GM06990 (cell line): ENCODE measurements around the gene ZBTB18.

ENCODE experiments used
- DNase-seq: peaks from one replicate; pipeline ENCODE4 v3.0.0-alpha.2; 2011; ENCODE audit not compliant: insufficient read length; ENCODE audit errors: extremely low read depth
- H3K27me3 ChIP-seq: replicated peaks from 2 replicates; pipeline ENCODE4 v1.6.0; 2011; ENCODE audit warnings: low read length; ENCODE audit not compliant: control insufficient read depth, insufficient read depth
- H3K36me3 ChIP-seq: 2 replicates; pipeline ENCODE4 v1.5.1; 2011; ENCODE audit warnings: low read length; ENCODE audit not compliant: control insufficient read depth, insufficient read depth
- H3K4me3 ChIP-seq: replicated peaks from 2 replicates; pipeline ENCODE4 v1.5.1; 2011; ENCODE audit warnings: low read depth, mild to moderate bottlenecking, control low read depth, low read length
- TF ChIP-seq, protein P1 (sequence below): IDR thresholded peaks from 2 replicates; pipeline ENCODE4 v1.5.1; 2011; ENCODE audit warnings: low read length, control low read depth, mild to moderate bottlenecking, inconsistent platforms; ENCODE audit not compliant: insufficient read depth, poor library complexity, severe bottlenecking

ZBTB18 gene

DNA sequence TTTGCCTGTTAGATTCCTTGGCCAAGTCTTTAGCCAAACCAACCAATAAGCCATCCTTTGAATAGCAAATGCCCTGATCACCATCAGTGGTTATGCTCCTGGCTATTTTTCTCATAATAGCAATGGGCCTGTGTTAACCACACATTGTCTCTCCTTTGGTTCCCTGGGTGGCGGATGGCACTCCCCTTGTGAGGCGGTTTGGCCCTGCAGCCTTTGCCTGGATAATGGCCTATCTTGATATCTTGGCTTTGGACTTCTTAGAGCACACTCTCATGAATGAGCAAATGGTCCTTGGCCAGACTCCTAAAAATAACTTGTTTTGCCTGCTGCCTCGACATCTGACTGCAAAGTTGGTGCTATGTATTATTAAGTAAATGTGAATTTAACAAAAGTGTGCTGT lies 22.4 kb upstream of the ZBTB18 start:
- Histone ChIP-seq H3K36me3 (no peaks in the 10 kb centered on the region), H3K4me3 (no peak overlapping the region), H3K27me3 (no peaks in the 10 kb centered on the region)
- TF ChIP-seq, protein P1, sequence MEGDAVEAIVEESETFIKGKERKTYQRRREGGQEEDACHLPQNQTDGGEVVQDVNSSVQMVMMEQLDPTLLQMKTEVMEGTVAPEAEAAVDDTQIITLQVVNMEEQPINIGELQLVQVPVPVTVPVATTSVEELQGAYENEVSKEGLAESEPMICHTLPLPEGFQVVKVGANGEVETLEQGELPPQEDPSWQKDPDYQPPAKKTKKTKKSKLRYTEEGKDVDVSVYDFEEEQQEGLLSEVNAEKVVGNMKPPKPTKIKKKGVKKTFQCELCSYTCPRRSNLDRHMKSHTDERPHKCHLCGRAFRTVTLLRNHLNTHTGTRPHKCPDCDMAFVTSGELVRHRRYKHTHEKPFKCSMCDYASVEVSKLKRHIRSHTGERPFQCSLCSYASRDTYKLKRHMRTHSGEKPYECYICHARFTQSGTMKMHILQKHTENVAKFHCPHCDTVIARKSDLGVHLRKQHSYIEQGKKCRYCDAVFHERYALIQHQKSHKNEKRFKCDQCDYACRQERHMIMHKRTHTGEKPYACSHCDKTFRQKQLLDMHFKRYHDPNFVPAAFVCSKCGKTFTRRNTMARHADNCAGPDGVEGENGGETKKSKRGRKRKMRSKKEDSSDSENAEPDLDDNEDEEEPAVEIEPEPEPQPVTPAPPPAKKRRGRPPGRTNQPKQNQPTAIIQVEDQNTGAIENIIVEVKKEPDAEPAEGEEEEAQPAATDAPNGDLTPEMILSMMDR = no peak
- DNase-seq = no peak

DNA sequence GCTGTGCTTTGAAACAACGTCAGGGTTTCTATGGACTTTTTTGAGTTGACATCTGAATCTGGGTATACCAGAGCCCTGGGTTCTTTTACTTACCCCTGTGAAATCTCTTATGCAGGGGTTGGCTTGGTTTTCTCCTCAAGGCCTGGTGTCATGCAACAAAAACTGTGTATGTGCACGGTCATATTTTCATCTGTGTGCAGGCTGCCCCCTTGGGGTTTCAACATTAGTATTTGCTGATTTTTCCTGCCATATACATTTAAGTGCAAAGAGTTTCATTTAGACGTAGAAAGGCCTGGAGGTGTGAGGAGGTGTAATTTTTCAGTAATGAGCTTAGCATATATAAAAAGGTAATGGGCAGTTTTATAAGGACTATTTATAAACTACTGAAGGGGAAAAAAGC lies 22.0 kb upstream of the ZBTB18 start:
- no peaks in the 10 kb centered on the region for H3K36me3 ChIP-seq
- TF ChIP-seq, protein P1 = no peak
- no peaks in the 10 kb centered on the region for H3K27me3 ChIP-seq
- DNase-seq = no peak
- H3K4me3 ChIP-seq = no peak overlapping the region

DNA sequence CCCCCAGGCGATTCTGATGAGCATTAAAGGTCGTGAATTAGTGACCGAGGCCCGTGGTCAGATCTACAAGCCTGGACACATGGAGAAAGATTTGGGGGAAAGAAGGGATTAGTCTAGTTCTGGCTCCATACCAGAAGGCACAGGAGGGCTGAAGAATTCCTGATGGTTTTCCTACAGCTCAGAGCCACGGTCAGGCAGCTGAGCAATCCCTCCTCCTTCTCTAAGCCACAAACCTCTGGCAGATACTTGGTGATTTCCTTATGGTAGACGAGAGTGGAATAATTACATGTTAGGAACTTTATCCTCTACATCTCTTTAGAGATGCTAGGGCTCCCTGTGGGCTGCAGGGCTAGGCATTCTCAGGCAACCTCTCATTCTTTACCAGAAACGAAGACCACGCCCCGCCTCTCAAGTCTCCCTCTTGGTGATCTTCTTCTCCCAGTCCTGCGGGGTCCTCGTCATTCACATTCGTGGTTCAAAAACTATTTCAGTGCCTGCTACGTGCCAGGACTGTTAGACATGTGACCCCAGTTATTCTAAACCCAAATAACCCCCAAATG lies 20.5 kb upstream of the ZBTB18 start:
- Histone ChIP-seq H3K4me3 (no peak overlapping the region), H3K27me3 (no peaks in the 10 kb centered on the region), H3K36me3 (no peaks in the 10 kb centered on the region)
- no peak for DNase-seq
- TF ChIP-seq, protein P1 = no peak

DNA sequence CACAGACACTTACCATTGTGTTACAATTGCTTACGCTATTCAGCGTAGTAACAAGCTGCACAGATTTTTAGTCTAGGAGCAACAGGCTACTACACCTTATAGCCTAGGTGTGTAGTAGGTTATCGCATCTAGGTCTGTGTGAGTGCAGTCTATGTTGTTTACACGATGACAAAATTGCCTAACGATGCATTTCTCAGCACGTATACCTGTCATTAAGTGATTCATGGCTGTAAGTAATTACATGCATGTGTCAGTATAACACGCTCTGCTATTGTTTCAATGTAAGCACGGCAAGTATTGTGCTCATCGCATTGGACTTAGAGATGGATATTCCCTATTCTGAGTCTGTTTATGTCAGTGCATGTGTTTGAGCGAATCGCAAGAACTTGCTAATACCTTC lies 15.7 kb upstream of the ZBTB18 start:
- Histone ChIP-seq H3K36me3 (no peaks in the 10 kb centered on the region), H3K27me3 (no peaks in the 10 kb centered on the region), H3K4me3 (no peak overlapping the region)
- no peak for DNase-seq
- TF ChIP-seq, protein P1 = no peak

DNA sequence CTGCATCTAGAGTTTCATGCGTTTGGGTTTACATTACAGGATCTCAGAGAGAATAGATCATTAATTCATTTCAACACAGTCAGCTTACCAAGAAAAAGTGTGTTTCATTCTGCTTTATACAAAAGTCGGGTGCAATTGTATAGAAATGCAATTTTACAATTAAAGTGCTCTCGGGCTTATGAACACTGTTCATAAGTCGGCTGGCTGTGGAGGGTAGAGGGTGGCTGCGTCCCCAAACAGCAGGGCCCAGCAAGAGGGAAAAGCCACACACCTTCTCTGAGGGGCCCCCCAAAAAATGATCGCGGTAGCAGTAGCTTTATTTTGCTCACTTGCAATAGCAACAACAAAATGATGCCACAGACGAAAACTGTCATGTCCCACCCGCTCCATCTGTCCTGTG lies 13.8 kb upstream of the ZBTB18 start:
- DNase-seq = no peak
- TF ChIP-seq, protein P1 = no peak
- H3K4me3 ChIP-seq = no peak overlapping the region
- H3K27me3 ChIP-seq = no peaks in the 10 kb centered on the region
- H3K36me3 ChIP-seq = no peaks in the 10 kb centered on the region
